ENCODE measurements around the gene NIPBL.
"Not testable (repeated sequence)": the region's sequence is repeated elsewhere in the genome, so short reads cannot be mapped to it uniquely, and the experiment has no call there.

NIPBL gene, protein sequence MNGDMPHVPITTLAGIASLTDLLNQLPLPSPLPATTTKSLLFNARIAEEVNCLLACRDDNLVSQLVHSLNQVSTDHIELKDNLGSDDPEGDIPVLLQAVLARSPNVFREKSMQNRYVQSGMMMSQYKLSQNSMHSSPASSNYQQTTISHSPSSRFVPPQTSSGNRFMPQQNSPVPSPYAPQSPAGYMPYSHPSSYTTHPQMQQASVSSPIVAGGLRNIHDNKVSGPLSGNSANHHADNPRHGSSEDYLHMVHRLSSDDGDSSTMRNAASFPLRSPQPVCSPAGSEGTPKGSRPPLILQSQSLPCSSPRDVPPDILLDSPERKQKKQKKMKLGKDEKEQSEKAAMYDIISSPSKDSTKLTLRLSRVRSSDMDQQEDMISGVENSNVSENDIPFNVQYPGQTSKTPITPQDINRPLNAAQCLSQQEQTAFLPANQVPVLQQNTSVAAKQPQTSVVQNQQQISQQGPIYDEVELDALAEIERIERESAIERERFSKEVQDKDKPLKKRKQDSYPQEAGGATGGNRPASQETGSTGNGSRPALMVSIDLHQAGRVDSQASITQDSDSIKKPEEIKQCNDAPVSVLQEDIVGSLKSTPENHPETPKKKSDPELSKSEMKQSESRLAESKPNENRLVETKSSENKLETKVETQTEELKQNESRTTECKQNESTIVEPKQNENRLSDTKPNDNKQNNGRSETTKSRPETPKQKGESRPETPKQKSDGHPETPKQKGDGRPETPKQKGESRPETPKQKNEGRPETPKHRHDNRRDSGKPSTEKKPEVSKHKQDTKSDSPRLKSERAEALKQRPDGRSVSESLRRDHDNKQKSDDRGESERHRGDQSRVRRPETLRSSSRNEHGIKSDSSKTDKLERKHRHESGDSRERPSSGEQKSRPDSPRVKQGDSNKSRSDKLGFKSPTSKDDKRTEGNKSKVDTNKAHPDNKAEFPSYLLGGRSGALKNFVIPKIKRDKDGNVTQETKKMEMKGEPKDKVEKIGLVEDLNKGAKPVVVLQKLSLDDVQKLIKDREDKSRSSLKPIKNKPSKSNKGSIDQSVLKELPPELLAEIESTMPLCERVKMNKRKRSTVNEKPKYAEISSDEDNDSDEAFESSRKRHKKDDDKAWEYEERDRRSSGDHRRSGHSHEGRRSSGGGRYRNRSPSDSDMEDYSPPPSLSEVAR (N-terminal part only)

DNA sequence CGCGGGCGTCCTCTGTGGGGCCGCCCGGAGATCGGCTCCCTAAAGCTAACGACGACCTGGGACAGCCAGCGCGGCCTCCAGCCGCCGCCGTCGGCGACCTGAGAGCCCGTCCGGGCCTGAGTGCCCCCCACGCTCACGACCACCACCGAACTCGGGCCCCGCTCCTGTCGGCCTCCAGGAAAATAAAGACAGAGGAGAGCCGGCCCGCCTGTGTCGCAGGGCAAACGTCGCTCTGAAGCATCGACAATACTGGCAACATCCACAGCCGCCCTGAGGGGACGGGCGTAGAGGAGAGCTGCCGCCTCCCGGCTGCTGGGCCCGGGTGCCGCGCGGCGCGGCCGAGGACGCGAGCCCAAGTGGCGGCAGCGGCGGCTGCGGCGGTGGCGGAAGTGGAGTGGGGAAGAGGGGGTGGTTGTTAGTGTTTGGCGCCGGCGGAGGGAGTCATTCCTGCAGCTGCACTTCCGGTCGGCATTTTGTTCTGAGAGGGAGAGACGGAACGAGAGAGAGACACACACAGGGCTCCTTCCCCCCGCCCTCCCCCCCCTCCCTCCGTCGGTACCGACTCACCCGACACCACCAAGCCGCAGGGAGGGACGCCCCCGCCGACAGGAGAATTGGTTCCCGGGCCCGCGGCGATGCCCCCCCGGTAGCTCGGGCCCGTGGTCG, at the start of gene NIPBL:
Gene NIPBL (plus strand): TSS at position 471 of the 666 bp plus-strand sequence. CDS start 76,928 bp downstream, outside the sequence.
- DNase-seq: peak; percentile 96

GRCh38 chr5:36832274-36832673, 44.3 kb upstream of the NIPBL start:
- DNase-seq: no peak

DNA sequence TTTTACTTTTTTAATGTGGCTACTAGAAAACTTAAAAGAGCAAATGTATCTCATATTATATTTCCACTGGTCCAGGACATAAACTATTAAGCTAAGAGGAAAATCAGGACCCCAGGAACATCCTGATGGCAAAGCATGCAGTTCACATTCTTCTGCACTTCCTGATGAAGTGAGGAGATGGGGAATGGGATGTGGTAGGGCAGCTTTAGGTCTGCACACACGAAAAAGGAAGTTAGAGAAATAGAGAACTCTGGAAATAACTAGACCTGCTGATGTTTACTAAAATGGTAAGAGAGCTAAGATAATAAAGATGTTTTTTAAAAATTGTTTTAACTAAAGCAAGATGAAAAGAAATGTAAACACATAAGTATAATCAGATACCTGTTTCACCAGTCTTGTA, 39.7 kb upstream of the NIPBL start:
- no peak for DNase-seq

DNA sequence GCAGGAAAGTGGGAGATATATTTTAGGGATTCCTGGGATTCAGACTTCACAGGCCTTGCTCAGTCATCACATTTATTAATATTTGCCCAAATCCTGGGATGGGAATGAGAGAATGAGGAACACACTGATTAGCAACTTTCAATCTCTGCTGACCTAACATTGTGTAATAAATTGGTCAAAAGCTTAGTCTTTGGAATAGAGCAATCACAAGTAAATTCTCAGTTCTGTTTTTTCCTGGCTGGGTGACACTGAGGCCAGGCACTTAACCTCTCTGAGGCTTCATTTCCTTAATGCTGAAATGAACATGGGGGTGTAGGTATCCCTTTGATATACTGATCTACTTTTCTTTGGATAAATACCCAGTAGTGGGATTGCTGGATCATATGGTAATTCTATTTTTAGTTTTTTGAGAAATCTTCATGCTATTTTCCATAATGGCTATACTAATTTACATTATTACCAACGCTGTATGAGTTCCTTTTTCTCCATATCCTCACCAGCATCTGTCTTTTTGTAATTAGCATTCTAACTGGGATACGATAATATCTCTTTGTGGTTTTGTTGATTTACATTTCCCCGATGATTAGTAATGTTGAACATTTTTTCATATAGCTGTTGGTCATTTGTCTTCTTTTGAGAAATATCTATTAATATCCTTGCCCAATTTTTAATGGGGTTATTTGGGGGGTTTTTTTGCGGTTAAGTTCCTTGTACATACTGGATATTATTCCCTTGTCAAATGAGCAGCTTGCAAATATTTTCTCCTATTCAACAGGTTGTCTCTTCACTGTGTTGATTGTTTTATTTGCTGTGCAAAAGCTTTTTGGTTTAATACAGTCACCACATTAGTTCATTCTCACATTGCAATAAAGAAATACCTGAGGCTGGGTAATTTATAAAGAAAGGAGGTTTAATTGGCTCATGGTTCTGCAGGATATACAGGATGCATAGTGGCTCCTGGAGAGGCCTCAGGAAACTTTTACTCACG, 36.8 kb upstream of the NIPBL start:
- DNase-seq: no peak

DNA sequence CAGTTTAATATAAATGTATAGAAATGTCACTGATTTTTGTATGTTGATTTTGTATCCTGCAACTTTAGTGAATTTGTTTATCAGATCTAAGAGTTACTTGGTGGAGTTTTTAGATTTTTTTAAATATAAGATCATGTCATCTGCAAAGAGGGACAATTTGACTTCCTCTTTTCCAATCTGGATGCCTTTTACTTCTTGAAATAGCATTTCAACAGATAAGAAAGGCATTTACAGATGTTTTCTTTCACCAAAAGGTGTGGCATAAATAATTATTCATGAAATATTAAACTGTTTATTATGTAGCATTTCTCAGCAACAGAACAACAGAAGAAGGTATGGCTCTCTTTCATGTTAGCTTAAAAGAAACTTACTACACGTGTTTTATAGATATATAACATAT, 34.9 kb upstream of the NIPBL start:
- no peak for DNase-seq

GRCh38 chr5:36842087-36842486, 34.5 kb upstream of the NIPBL start:
- DNase-seq: no peak

DNA sequence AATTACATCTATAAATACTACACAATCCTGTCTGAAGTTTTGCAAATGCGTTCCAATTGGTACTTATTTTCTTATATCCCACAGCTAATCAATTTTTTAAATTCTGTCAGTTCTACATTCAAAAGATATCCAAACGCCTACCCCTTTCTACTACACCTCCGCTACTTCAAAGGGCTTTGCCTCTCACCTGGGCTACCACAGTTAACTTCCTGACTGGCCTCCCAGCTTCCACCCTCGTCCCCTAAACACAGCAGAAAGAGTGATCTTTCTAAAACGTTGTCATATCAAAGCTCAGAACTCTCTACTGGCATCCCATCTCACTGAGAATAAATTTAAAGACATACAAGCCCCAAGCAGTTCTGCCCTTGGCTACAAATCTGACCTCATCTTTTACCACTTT, 32.3 kb upstream of the NIPBL start:
- DNase-seq: no peak

- DNase-seq: not testable (repeated sequence)
Observed at GRCh38 chr5:36848545-36848944, 28.0 kb upstream of the NIPBL start.

- DNase-seq: not testable (repeated sequence)
Observed at GRCh38 chr5:36852903-36853302, 23.7 kb upstream of the NIPBL start.

GRCh38 chr5:36854402-36855140, 22.0 kb upstream of the NIPBL start:
- DNase-seq: no peak

GRCh38 chr5:36855141-36855495, 21.5 kb upstream of the NIPBL start:
- no peak for DNase-seq

GRCh38 chr5:36861871-36862270, 14.7 kb upstream of the NIPBL start:
- DNase-seq: peak; percentile 41

GRCh38 chr5:36870399-36871040, 6.0 kb upstream of the NIPBL start:
- peak; percentile 56 for DNase-seq

DNA sequence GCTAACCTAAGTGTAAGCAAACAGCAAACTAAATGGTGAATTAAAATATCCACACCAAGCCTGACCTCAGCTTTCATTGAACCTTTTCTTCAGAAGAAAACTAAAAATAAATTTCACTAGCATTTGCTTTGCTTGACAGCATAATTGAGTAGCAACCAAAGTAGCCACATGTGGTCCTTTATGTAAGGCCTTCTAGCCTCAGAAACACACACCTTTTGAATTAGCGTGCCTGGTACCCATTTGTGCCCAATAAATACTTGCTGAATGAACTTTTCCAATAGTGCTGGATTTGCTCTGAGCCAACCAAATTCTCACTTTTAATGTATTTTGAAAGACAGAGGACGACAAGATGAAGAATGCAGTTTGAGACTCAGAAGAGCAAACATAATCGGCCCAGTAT, 2.1 kb upstream of the NIPBL start:
- DNase-seq: no peak

DNA sequence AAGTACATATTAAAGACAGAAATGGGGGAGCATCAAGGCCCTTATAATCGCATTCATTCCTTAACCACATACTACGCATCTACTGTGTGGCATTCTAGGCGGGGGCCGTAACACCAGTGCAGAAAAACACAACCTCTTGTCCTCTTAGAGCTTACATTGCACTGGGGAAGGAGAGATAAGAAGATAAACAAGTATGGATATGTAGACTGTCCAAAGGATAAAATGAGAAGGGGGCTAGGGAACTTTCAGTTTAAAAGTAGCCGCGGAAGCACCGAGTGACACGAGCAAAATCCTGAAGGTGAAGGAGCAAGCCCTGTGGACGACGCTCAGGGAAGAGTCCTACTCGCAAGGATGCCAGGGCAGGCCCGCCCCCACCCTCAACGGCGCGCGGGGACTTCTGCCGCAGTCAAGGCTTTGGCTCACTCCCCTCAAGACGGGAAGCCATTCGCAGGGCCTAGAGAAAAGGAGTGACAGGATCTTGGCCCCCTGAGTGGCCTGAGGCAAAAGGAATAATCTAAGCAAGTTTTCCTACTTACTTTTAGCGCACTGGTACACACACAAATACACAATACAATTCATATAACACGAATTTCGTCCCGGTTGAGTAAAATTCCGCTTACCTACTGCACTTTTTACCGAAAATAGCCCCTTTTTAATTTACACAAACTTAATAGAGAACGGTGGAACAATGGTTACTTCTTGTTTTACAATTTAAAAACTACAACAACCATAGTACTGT, 1.3 kb upstream of the NIPBL start:
- DNase-seq: peak; percentile 40

GRCh38 chr5:36875790-36876298, 725 bp upstream of the NIPBL start:
- peak; percentile 71 for DNase-seq

GRCh38 chr5:36876965-36877666, 547 bp downstream of the NIPBL start:
- peak; percentile 43 for DNase-seq

- no peak for DNase-seq
Observed at GRCh38 chr5:36877667-36878391, 1.3 kb downstream of the NIPBL start.

All from NCI-H226 (cell line).